ENCODE results near the gene TTR. TPM values are rescaled to one million over a fixed set of nuclear protein-coding genes. Genes with fewer than 3 reads are reported as not detected.
A peak's percentile ranks its signal among the peaks of the same experiment; 100 is the strongest.

Gene TTR
- total RNA-seq, 1 donor = not detected

- no peak overlapping the region for H3K4me3 ChIP-seq (ENCODE audit: low read depth, low read length)
- TF ChIP-seq CTCF (IDR thresholded peaks at IDR 0.05; ENCODE audit: insufficient read depth, low read depth, low read length) = no peak
- DNase-seq (ENCODE audit: low read depth) = no peak
Measured at GRCh38 chr18:31643003-31643402, 51.3 kb downstream of the TTR start.

GRCh38 chr18:31645411-31645810 is 53.7 kb downstream of the TTR start:
- no peak for DNase-seq (ENCODE audit: low read depth)

GRCh38 chr18:31646332-31647126 is 54.9 kb downstream of the TTR start:
- peak; percentile 28 for DNase-seq (ENCODE audit: low read depth)
- TF ChIP-seq CTCF (IDR thresholded peaks at IDR 0.05; ENCODE audit: insufficient read depth, low read depth, low read length) = no peak
- H3K4me3 ChIP-seq (ENCODE audit: low read depth, low read length) = no peak overlapping the region

More at GRCh38 chr18:31645411-31645810, 53.7 kb downstream of the TTR start:
- H3K4me3 ChIP-seq (ENCODE audit: low read depth, low read length) = no peak overlapping the region
- TF ChIP-seq CTCF (IDR thresholded peaks at IDR 0.05; ENCODE audit: insufficient read depth, low read depth, low read length) = no peak

GRCh38 chr18:31647127-31647753 is 55.6 kb downstream of the TTR start:
- TF ChIP-seq CTCF (IDR thresholded peaks at IDR 0.05; ENCODE audit: insufficient read depth, low read depth, low read length) = no peak
- H3K4me3 ChIP-seq (ENCODE audit: low read depth, low read length) = no peak overlapping the region
- no peak for DNase-seq (ENCODE audit: low read depth)

Other genes starting within 250 kb of the TTR start
- gene DSG4, start 215.1 kb upstream of the TTR start, total RNA-seq = not detected in 2 replicates
- gene DSG3, start 144.1 kb upstream of the TTR start, total RNA-seq = under 0.01 TPM in 2 replicates
- 2.6 and 2.9 TPM in 2 replicates for gene DSG2, start 93.7 kb upstream of the TTR start, total RNA-seq
- gene B4GALT6, start 92.7 kb downstream of the TTR start, total RNA-seq = 2.9 and 8.6 TPM in 2 replicates
- gene SLC25A52, start 169.0 kb downstream of the TTR start, total RNA-seq = under 0.01 TPM in 1 of 2 replicates, not detected in the other